Mononuclear cell (primary cell): ENCODE data around the gene HNRNPA3. TPM values are rescaled to one million over a fixed set of nuclear protein-coding genes. Genes with fewer than 3 reads are reported as not detected.
"Not testable (repeated sequence)": the region's sequence is repeated elsewhere in the genome, so short reads cannot be mapped to it uniquely, and the experiment has no call there.

Source experiments
- H3K27me3 ChIP-seq: 2 replicates; pipeline ENCODE4 v1.6.0; 2011; ENCODE audit warnings: low read length, control low read depth; ENCODE audit not compliant: insufficient read depth
- H3K4me1 ChIP-seq: 2 replicates; pipeline ENCODE4 v1.5.1; 2011; ENCODE audit warnings: mild to moderate bottlenecking, low read length, control low read depth; ENCODE audit not compliant: insufficient read depth
- H3K4me3 ChIP-seq: 2 replicates; pipeline ENCODE4 v1.5.1; 2011; ENCODE audit warnings: mild to moderate bottlenecking, low read length, moderate library complexity
- H3K9me3 ChIP-seq: 2 replicates; pipeline ENCODE4 v1.5.1; 2011; ENCODE audit warnings: low read depth, mild to moderate bottlenecking, control low read depth, low read length
- total RNA-seq: library from RNA; depleted of rRNA; stranded (reverse); fragments of >200 nt; gene quantifications from one replicate; pipeline ENCODE4 v1.2.3, GENCODE V29; 2012

Gene HNRNPA3
- total RNA-seq, 1 donor = 108 TPM

DNA sequence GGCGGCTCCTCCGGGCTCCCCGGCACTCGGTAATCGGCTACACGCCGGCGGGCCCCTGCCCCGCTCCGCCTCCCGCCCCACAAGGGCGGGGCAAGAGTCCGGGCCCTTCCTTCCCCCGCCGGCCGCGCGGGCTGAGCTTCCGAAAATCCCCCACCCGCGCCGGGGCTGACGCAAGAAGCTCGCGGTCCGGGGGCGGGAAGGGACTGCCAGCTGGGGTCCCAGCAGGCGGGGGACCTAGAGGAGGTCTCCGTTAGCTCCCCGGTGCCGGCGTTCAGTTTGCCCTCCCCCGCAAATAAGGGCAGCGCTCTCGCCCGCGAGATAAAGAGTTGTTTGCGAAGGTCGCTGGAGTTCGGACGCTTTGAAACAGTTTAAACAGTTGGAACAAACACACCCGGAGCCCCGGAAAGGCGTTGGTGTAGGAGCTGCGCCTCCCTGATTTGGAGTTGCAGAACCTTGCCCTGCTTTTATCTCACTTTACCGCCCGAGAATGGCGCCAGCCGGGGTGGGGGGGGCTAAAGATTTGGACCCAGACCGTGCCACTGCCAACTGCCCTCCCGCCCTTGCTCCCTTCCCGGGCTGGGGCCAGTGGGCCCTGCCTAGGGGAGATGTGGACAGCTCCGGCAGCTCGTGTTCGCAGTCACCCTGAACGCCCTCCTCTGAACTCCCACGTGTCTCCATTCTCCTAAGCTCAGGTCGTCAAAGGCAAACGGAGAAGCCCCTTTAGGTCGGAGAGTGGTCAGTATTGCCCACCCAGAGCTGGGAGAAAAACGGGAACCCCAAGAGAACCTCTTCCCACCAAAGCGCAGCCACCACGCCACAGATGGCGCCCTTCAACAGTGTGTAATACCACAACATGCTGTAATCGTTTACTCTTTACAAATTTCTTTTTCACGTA is 52.3 kb downstream of the HNRNPA3 start, which contains the start of gene NFE2L2:
TSS of gene NFE2L2 (minus strand) at position 35 of the 895 bp plus-strand sequence. CDS start 151 bp downstream, outside the sequence.
- H3K9me3 ChIP-seq = no peaks in the 10 kb centered on the region
- peaks cover 44% of the 10 kb centered on the region for H3K4me1 ChIP-seq
- H3K4me3 ChIP-seq = peak within 1 kb of the TSS; percentile 87
- no peaks in the 10 kb centered on the region for H3K27me3 ChIP-seq

DNA sequence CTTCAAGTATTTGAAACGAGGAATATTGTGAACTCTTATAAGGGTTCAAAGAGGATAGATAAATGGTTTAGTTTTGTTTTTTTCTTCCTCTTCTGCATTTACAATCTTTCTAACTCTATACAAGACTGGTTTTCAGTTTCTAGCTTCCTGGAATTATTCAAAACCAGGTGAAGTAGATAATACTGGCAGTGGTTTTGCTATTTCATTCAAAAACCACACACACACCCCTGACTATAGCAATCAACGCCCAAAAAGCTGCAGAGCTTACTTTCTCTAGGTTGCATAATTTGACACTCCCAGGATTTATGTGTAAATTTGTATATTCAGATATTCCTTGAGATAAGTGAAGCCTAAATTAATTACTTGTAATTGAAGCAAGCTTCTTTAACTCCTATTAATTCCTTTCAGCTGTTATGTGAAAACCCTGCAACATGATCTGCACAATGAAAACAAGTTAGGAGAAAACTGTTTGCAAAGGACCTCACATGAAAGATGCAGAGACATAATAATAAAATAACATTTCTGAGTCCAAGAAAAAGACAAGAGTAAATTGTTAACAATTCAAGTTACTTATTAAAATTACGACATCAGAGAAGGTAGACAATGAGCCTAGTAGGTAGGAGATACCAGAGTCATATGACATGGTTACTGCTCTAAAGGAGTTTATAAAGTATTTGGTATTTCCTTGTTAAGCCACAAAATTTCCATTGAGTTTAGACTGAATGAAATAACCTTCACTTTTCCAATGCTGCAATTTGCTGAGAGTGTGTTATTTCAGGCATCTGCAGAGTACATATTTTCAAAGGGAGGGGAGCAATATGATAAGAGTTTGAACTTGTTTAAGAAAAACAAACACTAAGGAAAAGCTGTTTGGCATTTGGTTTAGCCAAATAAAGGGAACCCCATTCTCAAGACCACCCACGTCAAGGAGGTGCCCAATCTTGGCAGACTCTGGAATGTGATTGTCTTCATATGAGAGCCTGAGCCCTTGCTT is 53.5 kb downstream of the HNRNPA3 start:
- peak overlapping the region; percentile 87 for H3K4me3 ChIP-seq
- H3K9me3 ChIP-seq = no peaks in the 10 kb centered on the region
- no peaks in the 10 kb centered on the region for H3K27me3 ChIP-seq
- H3K4me1 ChIP-seq = peaks cover 32% of the 10 kb centered on the region

GRCh38 chr2:177266955-177267354 is 54.4 kb downstream of the HNRNPA3 start:
- H3K4me1 ChIP-seq = peaks cover 23% of the 10 kb centered on the region
- H3K9me3 ChIP-seq, H3K27me3 ChIP-seq, H3K4me3 ChIP-seq: not testable (repeated sequence)

- no peaks in the 10 kb centered on the region for H3K27me3 ChIP-seq
- no peak overlapping the region for H3K4me3 ChIP-seq
- H3K9me3 ChIP-seq = no peaks in the 10 kb centered on the region
- H3K4me1 ChIP-seq = peaks cover 20% of the 10 kb centered on the region
Observed at GRCh38 chr2:177268187-177268871, 55.7 kb downstream of the HNRNPA3 start.

GRCh38 chr2:177268901-177269300 is 56.3 kb downstream of the HNRNPA3 start:
- Histone ChIP-seq H3K9me3 (no peaks in the 10 kb centered on the region), H3K4me3 (no peak overlapping the region), H3K27me3 (no peaks in the 10 kb centered on the region), H3K4me1 (peaks cover 20% of the 10 kb centered on the region)

DNA sequence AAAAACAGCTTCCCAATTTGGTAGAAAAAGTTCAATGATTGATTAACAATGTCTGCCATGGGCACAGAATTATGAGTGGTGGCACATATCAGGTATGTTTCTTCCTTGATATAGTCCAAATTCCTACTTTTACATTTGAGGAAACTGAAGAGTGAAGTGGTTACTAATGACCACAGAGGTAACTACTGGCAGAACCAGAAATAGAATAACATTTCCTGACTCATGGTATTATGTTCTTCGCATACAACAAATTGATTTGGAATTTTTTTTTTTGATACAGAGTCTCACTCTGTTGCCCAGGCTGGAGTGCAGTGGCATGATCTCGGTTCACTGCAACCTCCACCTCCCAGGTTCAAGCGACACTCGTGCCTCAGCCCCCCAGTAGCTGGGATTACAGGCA is 57.9 kb downstream of the HNRNPA3 start:
- H3K4me3 ChIP-seq = no peak overlapping the region
- no peaks in the 10 kb centered on the region for H3K27me3 ChIP-seq
- no peaks in the 10 kb centered on the region for H3K9me3 ChIP-seq
- H3K4me1 ChIP-seq = peaks cover 20% of the 10 kb centered on the region

DNA sequence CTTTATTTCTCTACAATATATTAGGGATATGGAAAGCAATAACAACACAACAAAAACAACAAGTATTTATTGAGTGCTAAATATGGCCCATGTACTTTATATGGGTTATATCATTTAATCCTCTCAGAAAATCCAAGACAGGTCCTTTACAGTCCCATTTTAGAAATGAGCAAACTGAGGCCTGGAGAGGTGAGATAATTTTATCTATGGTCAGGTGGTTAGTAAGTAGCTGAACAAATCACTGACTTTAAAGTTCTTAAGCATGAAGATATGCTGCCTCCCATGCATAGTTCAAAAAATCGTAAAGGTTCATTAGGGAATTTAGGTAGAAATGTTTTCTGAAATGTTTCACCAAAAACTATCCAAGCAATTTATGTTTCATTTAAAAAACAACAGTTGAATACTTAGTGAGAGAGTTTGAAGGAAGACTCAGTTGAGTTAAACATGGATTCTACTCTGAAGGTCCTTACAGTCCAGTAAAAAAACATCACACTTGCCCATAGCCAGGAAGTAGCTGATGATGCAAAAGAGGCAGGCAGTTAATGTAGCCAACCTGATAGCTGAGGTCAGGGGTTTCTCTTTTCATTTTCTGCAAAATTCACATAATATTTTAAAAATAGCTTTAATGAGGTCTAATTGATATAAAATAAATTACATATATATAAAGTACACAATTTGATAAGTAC is 59.5 kb downstream of the HNRNPA3 start:
- Histone ChIP-seq H3K4me3 (no peak overlapping the region), H3K9me3 (no peaks in the 10 kb centered on the region), H3K27me3 (no peaks in the 10 kb centered on the region), H3K4me1 (peaks cover 6% of the 10 kb centered on the region)

DNA sequence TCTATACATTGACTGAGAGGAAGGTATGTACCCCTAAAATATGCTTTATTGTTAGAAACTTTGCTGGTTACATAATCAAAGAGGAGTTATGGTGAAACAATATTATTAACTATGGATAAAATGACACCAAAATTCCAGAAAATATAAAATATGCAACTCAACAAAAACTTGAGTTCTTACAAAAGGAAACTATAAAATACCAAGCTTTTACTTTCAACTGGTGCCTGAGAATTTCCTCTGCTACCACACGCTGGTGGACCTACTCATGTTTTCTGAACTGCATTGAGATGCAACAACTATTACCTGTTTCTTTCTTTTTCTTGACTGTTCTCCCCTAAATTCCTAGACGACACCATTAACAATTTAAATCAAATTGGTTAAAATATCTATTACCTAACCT is 60.2 kb downstream of the HNRNPA3 start:
- Histone ChIP-seq H3K4me3 (no peak overlapping the region), H3K27me3 (no peaks in the 10 kb centered on the region), H3K4me1 (no peaks in the 10 kb centered on the region), H3K9me3 (no peaks in the 10 kb centered on the region)

DNA sequence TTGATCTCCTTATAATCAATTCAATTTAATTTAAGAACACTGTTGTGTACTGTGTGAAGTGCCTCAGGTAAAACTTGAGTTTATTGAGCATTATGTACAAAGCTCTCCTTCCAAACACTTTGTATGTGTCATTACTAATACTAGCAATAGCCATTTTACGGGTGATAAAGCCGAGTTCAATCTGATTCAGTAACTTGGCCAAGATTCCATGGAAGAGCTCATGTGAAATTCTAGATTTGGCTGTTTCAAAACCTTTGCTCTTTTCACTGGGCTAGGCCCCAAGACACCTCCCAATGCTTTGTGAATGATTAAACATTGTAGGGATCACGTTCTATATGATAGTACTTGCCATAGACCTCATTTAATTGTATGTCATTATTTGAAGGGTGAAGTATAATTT is 60.8 kb downstream of the HNRNPA3 start:
- no peak overlapping the region for H3K4me3 ChIP-seq
- H3K9me3 ChIP-seq = no peaks in the 10 kb centered on the region
- no peaks in the 10 kb centered on the region for H3K4me1 ChIP-seq
- H3K27me3 ChIP-seq = no peaks in the 10 kb centered on the region

Other genes starting within 250 kb of the HNRNPA3 start
- 123 TPM for gene NFE2L2, start 51.9 kb downstream of the HNRNPA3 start, total RNA-seq
- 23.6 TPM for gene AGPS, start 180.0 kb downstream of the HNRNPA3 start, total RNA-seq